WI38 (cell line): ENCODE measurements around the gene FAM174C.

Source experiments
- H3K4me3 ChIP-seq: 2 replicates; pipeline ENCODE4 v1.5.1; 2011; ENCODE audit warnings: low read depth, mild to moderate bottlenecking, control low read depth, low read length
- TF ChIP-seq, protein P1 (sequence below): IDR thresholded peaks from 2 replicates; pipeline ENCODE4 v1.5.1; 2012; ENCODE audit warnings: low read depth, mild to moderate bottlenecking, control low read depth, low read length

The FAM174C gene

DNA sequence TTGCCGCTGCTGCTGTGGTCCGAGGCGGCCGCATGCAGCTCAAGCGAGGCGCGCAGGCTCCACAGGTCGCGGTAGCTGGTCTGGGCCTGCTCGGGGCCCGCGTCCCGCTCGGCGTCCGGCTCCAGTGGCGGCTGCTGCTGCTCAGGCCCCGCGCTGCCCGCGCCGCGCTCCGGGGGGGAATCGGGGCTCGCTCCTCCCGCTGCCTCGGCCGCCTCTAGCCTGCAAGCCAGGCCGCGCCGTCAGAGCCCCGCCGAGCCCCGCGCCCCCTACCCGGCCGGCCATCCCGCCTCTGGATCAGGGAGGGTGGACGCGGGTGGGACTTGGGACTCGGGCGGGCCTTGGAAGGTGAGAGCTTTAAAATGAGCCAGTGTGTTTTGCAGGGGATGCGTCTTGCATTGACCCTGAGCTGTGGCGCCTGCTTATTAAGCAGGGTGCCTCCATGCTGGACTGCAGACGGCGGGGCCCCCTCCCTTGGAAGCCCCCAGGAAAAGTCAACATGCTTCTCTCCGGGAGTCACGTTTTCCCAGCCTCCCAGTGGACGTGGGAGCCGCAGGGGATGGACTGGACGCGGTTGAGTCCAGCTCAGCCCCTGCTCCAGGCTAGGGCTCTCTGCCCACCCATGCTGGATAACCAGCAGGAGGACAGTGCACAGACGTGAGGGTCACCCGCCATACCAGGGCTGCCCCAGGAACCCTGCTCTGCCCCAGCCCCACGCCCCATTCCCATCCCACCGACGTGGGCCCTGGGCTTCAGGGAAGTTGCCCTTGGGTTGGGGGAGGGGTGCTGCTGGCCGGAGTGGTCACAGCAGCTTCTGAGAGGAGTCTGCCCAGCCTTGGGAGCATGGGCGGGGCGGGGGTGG, 45.2 kb upstream of the FAM174C start:
- no peak overlapping the region for H3K4me3 ChIP-seq

DNA sequence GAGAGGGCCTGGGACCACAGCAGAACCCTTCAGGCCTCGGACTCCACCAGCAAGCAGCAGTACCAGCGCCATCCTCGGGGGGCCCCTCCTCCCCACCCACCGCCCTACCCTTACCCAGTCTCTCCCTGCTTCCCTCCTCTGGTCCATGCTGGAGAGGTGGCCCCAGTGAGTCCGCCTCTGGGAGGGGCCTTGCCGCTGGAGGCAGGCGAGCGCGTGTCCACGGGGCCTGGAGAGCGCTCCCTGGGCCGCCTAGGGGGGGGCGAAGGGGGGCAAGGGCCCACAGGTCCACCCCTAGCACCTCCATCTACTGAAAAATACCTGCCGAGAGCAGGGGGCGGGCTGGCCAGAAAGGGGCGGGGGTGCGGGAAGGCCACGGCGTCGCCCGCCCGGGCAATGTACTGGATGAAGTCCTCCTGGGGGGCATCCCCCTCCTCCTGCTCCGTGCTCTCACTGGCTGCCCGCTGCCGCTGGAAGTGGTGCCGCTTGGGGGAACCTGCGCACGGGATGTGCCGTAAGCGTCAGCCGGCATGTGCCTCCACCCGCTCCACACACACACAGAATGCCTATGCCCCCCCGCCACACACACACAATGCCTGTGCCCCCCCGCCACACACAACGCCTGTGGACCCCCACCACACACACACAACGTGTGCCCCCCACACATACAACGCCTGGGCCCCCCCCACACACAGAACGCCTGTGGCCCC, 44.4 kb upstream of the FAM174C start:
- TF ChIP-seq, protein P1, sequence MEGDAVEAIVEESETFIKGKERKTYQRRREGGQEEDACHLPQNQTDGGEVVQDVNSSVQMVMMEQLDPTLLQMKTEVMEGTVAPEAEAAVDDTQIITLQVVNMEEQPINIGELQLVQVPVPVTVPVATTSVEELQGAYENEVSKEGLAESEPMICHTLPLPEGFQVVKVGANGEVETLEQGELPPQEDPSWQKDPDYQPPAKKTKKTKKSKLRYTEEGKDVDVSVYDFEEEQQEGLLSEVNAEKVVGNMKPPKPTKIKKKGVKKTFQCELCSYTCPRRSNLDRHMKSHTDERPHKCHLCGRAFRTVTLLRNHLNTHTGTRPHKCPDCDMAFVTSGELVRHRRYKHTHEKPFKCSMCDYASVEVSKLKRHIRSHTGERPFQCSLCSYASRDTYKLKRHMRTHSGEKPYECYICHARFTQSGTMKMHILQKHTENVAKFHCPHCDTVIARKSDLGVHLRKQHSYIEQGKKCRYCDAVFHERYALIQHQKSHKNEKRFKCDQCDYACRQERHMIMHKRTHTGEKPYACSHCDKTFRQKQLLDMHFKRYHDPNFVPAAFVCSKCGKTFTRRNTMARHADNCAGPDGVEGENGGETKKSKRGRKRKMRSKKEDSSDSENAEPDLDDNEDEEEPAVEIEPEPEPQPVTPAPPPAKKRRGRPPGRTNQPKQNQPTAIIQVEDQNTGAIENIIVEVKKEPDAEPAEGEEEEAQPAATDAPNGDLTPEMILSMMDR = no peak
- no peak overlapping the region for H3K4me3 ChIP-seq

More for the DNA sequence above, 45.2 kb upstream of the FAM174C start:
- TF ChIP-seq, protein P1 = no peak

DNA sequence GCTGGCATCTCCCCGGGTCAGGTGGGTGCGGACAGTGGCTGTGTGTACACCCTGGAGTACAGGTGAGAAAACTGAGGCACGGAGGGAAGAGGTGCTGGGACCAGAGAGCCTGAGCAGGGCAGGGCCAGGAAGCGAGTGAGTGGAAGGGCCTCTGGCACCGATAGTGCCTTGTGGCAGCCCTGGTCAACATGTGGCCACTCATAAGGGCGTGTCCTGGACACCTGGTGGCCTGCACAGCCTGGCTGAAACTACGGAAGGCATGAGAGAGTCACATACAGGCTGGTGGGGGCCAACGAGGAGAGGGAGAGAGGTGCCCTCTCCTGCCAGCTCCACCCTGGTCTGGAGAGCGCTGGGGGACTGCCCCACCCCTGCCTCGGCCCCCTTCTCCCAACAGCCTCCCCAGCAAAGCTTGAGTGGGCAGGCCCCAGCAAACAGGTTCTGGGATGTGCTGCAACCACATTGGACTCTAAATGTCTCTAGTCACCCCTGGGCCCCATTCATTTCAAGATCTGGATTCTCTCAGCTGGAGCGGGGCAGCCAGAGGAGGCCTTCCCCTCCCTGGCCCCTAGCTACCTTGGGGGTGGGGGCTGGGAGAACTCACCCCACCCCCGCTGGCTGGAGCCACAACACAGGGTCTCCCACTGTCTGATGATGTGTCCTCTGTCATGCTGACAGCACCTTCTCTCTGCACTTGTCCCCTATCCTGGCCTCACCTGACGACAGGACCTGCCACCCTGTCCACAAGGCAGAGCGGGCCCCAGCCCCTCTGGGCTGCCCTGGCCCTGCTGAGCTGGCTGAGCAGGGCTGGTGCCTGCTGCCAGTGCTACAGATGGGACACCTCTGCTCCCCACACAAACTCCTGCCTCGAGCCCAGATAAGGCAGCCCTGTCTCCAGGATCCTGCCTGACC, 43.3 kb upstream of the FAM174C start:
- no peak overlapping the region for H3K4me3 ChIP-seq
- TF ChIP-seq, protein P1 = no peak

DNA sequence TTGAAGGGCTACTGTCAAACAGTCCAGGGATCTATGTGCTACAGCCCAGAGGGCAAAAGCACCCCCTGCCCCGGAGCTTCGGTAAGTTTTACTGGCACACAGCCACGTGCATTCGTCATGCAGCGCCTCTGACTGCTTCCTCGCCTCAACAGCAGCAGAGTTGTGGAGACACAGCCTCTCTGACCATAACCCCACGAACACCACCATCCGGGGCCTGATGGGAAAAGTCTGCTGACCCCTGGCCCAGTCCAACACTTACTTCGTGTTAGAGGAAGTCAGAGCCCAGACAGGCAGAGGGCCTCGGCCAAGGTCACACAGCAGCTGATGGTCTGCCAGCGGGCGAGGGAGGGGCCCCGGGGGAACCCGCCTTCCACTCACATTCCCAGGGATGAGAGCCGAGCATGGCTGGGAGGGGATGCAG, 42.7 kb upstream of the FAM174C start:
- TF ChIP-seq, protein P1 = no peak
- H3K4me3 ChIP-seq = no peak overlapping the region

DNA sequence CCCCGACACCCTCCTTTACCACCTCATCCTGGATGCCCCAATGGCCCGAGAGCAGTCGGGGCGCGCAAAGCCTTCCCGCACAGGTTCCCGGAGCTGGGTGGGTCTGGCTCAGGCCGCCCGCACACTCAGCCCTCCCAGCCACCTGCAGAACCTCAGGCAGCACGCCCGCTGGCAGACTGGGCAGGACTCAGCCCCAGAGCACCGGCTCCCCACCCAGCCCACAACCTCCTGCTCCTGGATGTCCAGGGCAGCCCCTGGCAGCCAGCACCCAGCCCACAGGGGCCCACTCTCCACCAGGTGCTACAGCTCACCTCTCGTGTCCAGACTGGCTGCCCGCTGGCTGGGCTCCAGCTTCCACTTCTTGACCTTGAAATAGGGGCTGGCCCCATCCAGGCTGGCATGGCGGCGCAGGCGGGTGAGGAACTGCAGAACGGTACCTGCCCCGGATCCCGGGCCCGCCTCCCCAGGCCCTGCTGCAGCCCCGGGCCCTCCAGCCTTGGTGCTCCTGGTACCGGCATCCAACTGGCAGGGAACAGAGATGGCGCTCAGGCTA, 42.1 kb upstream of the FAM174C start:
- H3K4me3 ChIP-seq = no peak overlapping the region
- TF ChIP-seq, protein P1 = no peak

DNA sequence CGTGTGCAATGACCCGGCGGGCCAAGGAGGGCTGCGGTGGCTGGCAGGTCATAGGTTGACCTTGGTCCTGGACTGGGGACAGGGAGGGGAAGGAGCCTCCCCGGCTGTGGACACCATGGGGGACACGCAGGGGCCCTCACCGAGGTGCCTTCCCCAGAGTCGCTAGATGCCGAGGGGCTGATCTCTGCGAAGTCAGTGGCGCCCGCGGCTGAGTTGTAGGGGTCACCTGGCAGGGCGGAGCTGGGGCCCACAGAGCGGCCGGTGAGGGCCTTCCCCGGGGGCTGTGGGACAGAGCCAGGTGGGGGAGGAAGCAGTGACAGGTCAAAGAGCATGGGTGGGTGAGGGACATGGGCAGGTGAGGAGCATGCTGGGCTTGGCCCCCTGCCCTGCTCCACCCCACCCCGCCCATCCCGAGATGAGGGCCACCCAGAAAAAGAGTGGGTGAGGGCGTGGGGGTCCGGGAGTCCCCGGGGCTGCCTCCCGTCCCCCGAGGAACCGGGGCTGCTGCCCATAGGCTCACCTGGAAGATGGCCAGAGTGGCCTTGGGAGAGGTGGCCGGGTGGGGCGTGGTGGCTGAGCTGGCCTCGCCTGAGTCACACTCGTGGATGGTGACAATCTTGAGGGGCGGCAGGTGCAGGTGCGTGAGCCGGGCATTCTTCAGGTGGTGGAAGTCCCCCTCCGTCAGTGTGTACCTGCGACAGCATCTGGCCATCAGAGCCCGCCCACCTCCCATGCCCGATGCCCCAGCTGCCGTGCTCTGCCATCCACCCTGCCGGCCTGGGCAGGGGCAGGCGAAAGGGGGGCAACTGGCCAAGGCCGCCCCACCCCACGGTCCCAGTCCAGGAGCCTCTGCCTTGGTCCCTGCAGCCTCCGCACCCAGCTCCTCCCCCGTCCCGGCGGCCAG, 41.0 kb upstream of the FAM174C start:
- TF ChIP-seq, protein P1 = no peak
- H3K4me3 ChIP-seq = no peak overlapping the region
